Spleen (tissue), 7 donors: Measurements from ENCODE around the gene PIMREG.

Source experiments
- POLR2A ChIP-seq, 3 donors: fragments of 450-650 bp; IDR thresholded peaks; one replicate each; pipeline ENCODE4 v1.5.1; 2017; ENCODE audit warnings: antibody characterized with exemption in 3 of 3, mild to moderate bottlenecking in 1 of 3
- TF ChIP-seq, protein P1 (sequence below), 11 experiments: fragments of 200-600 bp in 7 of 11; fragments of 450-650 bp in 4 of 11; sonication (generic) in 4 of 11; IDR thresholded peaks in 8 of 11; conservative IDR thresholded peaks in 3 of 11; 1 replicate in 7 of 11; 2 replicates in 4 of 11; pipeline versions ENCODE4 v1.4.0 to v1.8.0; 2016 to 2021; ENCODE audit warnings: antibody characterized with exemption in 11 of 11, inconsistent platforms in 4 of 11, mild to moderate bottlenecking in 1 of 11
- donor health status: DM: no; HTN: no; CAD: no; lungs with moderate emphysema.
- donor health status: DM: no; HTN: no; CAD: no.
- donor health status: DM: no; HTN: no; CAD: no.

DNA sequence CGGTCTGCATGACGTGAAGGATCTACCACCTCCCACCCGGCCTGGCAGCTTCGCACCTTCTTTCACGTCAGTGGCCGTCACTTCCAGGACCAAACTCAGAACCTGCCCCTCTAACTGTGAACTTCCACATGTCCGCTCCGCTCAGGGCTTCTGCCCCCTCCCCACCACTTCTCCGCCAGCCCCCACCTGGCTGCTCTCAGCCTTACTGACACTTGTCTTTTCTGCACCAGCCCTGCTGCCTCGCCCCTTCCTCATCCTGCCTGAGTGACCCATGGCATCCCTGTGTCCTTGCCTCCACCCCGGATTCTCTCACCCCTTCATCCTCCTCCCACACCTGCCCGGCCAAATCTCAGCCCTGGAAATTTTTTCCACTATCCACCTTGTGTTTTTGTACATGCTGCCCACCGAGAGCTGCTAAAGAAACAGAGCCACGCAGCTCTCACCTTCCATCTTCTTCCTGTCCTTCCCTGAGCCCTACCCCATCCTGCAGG is 14.2 kb downstream of the PIMREG start:
- TF ChIP-seq POLR2A (IDR thresholded peaks at IDR 0.05): no peak
- TF ChIP-seq, protein P1, sequence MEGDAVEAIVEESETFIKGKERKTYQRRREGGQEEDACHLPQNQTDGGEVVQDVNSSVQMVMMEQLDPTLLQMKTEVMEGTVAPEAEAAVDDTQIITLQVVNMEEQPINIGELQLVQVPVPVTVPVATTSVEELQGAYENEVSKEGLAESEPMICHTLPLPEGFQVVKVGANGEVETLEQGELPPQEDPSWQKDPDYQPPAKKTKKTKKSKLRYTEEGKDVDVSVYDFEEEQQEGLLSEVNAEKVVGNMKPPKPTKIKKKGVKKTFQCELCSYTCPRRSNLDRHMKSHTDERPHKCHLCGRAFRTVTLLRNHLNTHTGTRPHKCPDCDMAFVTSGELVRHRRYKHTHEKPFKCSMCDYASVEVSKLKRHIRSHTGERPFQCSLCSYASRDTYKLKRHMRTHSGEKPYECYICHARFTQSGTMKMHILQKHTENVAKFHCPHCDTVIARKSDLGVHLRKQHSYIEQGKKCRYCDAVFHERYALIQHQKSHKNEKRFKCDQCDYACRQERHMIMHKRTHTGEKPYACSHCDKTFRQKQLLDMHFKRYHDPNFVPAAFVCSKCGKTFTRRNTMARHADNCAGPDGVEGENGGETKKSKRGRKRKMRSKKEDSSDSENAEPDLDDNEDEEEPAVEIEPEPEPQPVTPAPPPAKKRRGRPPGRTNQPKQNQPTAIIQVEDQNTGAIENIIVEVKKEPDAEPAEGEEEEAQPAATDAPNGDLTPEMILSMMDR (IDR thresholded peaks at IDR 0.05 in 8 of 11, conservative IDR thresholded peaks at IDR 0.05 in 3 of 11): no peak
